Mesodermal cell (in vitro differentiated cells): Measurements from ENCODE around the gene ADGRB2.
A peak's percentile ranks its signal among the peaks of the same experiment; 100 is the strongest.

Source experiments
- H3K27ac ChIP-seq: 2 replicates; pipeline ENCODE4 v1.7.0; 2013; ENCODE audit warnings: mild to moderate bottlenecking, low read depth, low read length, moderate library complexity; ENCODE audit not compliant: severe bottlenecking
- H3K36me3 ChIP-seq: 2 replicates; pipeline ENCODE4 v1.7.1; 2013; ENCODE audit warnings: mild to moderate bottlenecking, low read length, moderate library complexity; ENCODE audit not compliant: control insufficient read depth, insufficient read depth
- H3K4me1 ChIP-seq: one replicate; pipeline ENCODE4 v1.7.1; 2013; ENCODE audit warnings: mild to moderate bottlenecking, low read length; ENCODE audit not compliant: insufficient read depth, control insufficient read depth, poor library complexity, severe bottlenecking
- H3K4me3 ChIP-seq: 2 replicates; pipeline ENCODE4 v1.7.0; 2013; ENCODE audit warnings: low read length, control low read depth, mild to moderate bottlenecking; ENCODE audit not compliant: insufficient read depth, poor library complexity, severe bottlenecking; ENCODE audit errors: extremely low read depth
- H3K9me3 ChIP-seq: 2 replicates; pipeline ENCODE4 v1.7.1; 2013; ENCODE audit warnings: mild to moderate bottlenecking, low read length, moderate library complexity; ENCODE audit not compliant: control insufficient read depth
- WGBS, 2 experiments: methylation state at CpG; one replicate each; pipeline ENCODE4 v1.1.5; 2013; ENCODE audit warnings: missing lambda C conversion rate in 2 of 2; ENCODE audit not compliant: insufficient coverage in 2 of 2; 5-methylcytosine and 5-hydroxymethylcytosine counted together

ADGRB2 gene

GRCh38 chr1:31696242-31696641 is 67.9 kb downstream of the ADGRB2 start:
- 88 to 95% methylated on average over 4 of the region's 4 CpGs for WGBS, 2 experiments

GRCh38 chr1:31695327-31695726 is 68.8 kb downstream of the ADGRB2 start:
- no peak overlapping the region for H3K4me3 ChIP-seq
- no peak overlapping the region for H3K27ac ChIP-seq
- peaks cover 9% of the 10 kb centered on the region for H3K4me1 ChIP-seq
- no peaks in the 10 kb centered on the region for H3K9me3 ChIP-seq
- no peaks in the 10 kb centered on the region for H3K36me3 ChIP-seq
- 88 to 93% methylated on average over 3 of the region's 5 CpGs for WGBS, 2 experiments

More at GRCh38 chr1:31696242-31696641, 67.9 kb downstream of the ADGRB2 start:
- Histone ChIP-seq H3K27ac (no peak overlapping the region), H3K4me3 (no peak overlapping the region), H3K36me3 (no peaks in the 10 kb centered on the region), H3K4me1 (peaks cover 12% of the 10 kb centered on the region), H3K9me3 (no peaks in the 10 kb centered on the region)

DNA sequence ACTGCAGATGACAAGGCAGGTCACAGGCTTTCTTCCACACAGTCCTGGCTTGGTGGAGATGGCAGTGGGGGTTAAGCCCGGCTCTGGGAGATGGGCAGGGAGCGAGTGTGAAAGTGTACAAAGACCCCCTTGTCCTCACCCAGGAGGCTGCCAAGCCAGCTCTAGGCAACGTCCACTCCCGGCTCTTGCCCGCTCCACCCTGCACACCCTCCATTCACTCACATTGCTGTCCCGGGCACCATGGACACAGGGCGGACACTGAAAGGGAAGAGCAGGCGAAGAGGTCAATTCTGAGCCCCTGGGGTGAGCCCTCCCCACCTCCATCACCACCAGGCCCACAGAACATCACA is 69.2 kb downstream of the ADGRB2 start:
- H3K4me3 ChIP-seq: no peak overlapping the region
- H3K4me1 ChIP-seq: peaks cover 11% of the 10 kb centered on the region
- no peak overlapping the region for H3K27ac ChIP-seq
- 93 to 100% methylated on average over 4 to 6 of the region's 8 CpGs for WGBS, 2 experiments
- H3K9me3 ChIP-seq: no peaks in the 10 kb centered on the region
- no peaks in the 10 kb centered on the region for H3K36me3 ChIP-seq

- no peak overlapping the region for H3K27ac ChIP-seq
- no peaks in the 10 kb centered on the region for H3K9me3 ChIP-seq
- H3K4me1 ChIP-seq: peaks cover 17% of the 10 kb centered on the region
- 87 to 92% methylated on average over 12 of the region's 12 CpGs for WGBS, 2 experiments
- H3K4me3 ChIP-seq: no peak overlapping the region
- no peaks in the 10 kb centered on the region for H3K36me3 ChIP-seq
Measured at GRCh38 chr1:31694069-31694963, 69.8 kb downstream of the ADGRB2 start.

DNA sequence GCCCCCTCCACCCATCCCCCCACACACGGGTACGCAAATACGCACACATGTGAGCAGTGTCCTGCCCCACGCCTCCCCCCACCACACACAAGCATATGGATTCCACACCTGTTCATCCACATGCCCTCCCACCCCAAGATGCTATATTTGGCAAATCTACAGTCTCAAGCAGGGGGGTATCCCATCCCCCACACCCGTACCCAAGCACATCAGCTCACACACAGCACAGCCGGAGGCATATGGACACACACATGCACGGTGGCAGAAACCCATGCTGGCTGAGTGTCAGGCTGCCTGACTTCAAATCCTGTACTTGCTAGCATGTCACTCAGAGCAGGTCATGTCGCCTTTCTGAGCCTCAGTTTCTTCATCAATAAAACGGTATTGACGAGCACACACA is 70.9 kb downstream of the ADGRB2 start:
- no peak overlapping the region for H3K27ac ChIP-seq
- H3K36me3 ChIP-seq: no peaks in the 10 kb centered on the region
- no peak overlapping the region for H3K4me3 ChIP-seq
- H3K9me3 ChIP-seq: no peaks in the 10 kb centered on the region
- 93 to 96% methylated on average over 9 to 10 of the region's 10 CpGs for WGBS, 2 experiments
- H3K4me1 ChIP-seq: peaks cover 22% of the 10 kb centered on the region

GRCh38 chr1:31691951-31692350 is 72.2 kb downstream of the ADGRB2 start:
- Histone ChIP-seq H3K27ac (no peak overlapping the region), H3K4me3 (no peak overlapping the region), H3K36me3 (no peaks in the 10 kb centered on the region), H3K4me1 (peaks cover 22% of the 10 kb centered on the region), H3K9me3 (no peaks in the 10 kb centered on the region)
- 88 to 92% methylated on average over 7 of the region's 11 CpGs for WGBS, 2 experiments

- Histone ChIP-seq H3K36me3 (no peaks in the 10 kb centered on the region), H3K9me3 (no peaks in the 10 kb centered on the region), H3K27ac (no peak overlapping the region), H3K4me3 (no peak overlapping the region), H3K4me1 (peaks cover 26% of the 10 kb centered on the region)
- WGBS, 2 experiments: 100% methylated on average over 1 to 2 of the region's 4 CpGs
Measured at GRCh38 chr1:31691446-31691845, 72.7 kb downstream of the ADGRB2 start.

- Histone ChIP-seq H3K9me3 (no peaks in the 10 kb centered on the region), H3K27ac (no peak overlapping the region), H3K36me3 (no peaks in the 10 kb centered on the region), H3K4me3 (no peak overlapping the region), H3K4me1 (peaks cover 31% of the 10 kb centered on the region)
- 76 to 86% methylated on average over 7 to 10 of the region's 10 CpGs for WGBS, 2 experiments
Measured at GRCh38 chr1:31690921-31691320, 73.2 kb downstream of the ADGRB2 start.

GRCh38 chr1:31689854-31690253 is 74.3 kb downstream of the ADGRB2 start:
- Histone ChIP-seq H3K4me3 (no peak overlapping the region), H3K9me3 (no peaks in the 10 kb centered on the region), H3K36me3 (no peaks in the 10 kb centered on the region), H3K4me1 (peaks cover 40% of the 10 kb centered on the region), H3K27ac (peak overlapping the region; percentile 45)
- WGBS, 2 experiments: 92 to 100% methylated on average over 4 to 6 of the region's 6 CpGs

DNA sequence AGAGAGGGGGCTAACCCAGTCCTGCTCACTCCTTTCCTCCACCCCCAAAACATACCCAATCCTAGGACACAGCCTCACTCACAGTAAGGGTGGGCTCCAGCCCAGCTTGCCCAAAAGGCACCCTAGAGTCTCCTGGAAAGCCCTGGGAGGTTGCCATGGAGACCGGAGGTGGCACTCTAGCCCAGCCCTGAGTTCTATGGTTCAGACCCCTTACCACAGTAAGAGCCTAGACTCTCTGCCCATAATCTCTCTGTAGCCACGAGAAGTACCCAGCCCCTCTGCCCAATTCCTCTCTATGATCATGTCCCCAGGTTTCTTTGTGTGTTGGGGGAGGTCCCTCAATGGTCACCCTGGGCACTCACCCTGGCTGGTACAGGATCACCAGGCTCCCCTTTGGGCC is 74.8 kb downstream of the ADGRB2 start:
- Histone ChIP-seq H3K9me3 (no peaks in the 10 kb centered on the region), H3K36me3 (no peaks in the 10 kb centered on the region), H3K27ac (peak overlapping the region; percentile 45), H3K4me1 (peaks cover 43% of the 10 kb centered on the region), H3K4me3 (no peak overlapping the region)
- 88% methylated on average over 1 of the region's 2 CpGs; no CpG with 5 or more reads in 1 of the 2 experiments for WGBS, 2 experiments

DNA sequence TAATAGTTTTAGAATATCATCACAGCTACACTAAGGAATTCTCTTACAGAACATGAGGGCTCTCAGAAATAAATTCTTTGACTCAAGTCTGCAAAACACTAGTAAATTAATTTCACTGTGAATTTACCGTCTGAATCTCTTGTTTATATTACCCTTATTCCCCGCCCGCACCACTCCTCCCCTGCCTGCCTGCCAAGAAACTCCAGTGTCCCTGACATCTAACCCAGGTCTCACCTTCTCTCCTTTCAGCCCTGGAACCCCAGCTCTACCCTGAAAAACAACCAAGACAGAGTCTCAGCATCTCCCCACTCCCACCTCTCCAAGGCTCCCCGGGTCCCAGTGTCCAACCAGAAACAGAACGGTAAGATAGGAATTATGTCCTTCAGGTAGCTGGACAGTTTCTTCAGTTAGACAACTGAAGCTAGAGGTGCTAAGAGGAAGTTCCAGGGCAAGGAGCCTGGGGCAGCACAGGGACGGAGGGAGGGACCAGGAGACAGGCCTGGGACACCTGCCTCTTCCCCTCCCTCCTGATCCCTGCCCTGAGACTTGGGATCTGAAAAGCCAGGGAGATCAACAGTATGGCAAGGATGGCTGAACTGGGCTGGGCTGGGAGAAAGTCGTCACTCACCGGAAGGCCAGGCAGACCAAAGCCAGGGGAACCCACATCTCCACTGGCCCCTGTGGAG is 75.8 kb downstream of the ADGRB2 start:
- 93 to 95% methylated on average over 6 of the region's 8 CpGs for WGBS, 2 experiments
- peaks cover 43% of the 10 kb centered on the region for H3K4me1 ChIP-seq
- no peak overlapping the region for H3K27ac ChIP-seq
- no peak overlapping the region for H3K4me3 ChIP-seq
- H3K36me3 ChIP-seq: no peaks in the 10 kb centered on the region
- no peaks in the 10 kb centered on the region for H3K9me3 ChIP-seq
